IPS DF 4.7 (cell line): ENCODE measurements around the gene RAB5IF.
A peak's percentile ranks its signal among the peaks of the same experiment; 100 is the strongest.
"Not testable (repeated sequence)": the region's sequence is repeated elsewhere in the genome, so short reads cannot be mapped to it uniquely, and the experiment has no call there.

Experiments used
- DNase-seq: peaks from one replicate; pipeline ENCODE4 v3.0.0-alpha.2; 2013; ENCODE audit warnings: low spot score; ENCODE audit errors: extremely low read depth

RAB5IF gene, protein sequence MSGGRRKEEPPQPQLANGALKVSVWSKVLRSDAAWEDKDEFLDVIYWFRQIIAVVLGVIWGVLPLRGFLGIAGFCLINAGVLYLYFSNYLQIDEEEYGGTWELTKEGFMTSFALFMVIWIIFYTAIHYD

DNA sequence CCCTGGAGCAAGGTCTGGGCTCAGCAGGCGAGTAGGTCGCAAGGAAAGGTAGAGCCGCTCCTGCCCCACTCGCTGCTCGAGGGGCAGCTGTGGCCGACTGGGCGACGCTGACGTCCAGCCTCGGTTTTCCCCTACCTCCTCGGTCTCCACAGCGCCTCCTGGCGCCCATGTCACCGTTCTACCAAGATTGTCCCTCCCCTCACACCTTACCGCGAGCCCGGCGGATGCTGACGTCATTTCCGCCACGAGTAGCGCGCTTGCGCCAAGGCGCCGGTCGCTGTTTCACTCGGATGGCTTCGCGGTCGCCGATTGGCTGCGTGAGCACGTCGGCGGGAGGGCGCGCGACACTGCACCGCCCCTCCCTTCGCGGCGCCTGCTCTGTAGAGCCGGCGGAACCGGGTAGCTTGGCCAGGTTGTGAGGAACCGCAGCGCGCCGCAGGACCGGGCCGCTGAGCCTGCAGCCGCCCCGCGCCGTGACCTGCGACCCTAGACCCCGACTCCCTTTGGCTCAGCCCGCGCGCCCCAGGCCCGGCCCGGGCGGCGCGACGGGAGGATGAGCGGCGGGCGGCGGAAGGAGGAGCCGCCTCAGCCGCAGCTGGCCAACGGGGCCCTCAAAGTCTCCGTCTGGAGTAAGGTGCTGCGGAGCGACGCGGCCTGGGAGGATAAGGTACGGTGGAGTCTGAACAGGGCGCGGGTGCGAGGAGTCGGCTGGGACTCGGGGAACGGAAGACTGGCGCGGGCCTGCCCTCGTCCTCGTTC is at the start of gene RAB5IF:
TSS of gene RAB5IF (plus strand) at position 381 of the 759 bp plus-strand sequence. CDS start at position 554, 173 bp downstream.
- peak; percentile 94 for DNase-seq

DNA sequence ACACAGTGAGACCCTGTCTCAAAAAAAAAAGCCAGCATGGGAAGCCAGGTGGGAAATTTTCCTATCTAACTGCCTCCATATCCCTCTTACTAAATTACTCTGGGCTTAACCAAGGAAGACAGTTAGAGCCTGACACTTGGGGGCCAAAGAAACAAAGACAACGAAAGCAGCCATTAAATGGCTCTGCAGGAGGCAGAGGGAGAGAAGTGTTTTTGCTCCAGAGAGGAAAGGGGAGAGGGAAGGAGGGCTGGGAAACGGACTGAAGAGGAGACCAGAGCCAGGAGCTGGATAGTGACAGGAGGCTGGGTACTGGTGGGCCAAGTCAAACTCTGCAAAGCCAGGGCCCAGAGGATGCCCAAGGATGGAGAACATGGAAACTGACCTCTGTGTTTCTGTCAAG is 42.9 kb upstream of the RAB5IF start:
- DNase-seq = no peak

DNA sequence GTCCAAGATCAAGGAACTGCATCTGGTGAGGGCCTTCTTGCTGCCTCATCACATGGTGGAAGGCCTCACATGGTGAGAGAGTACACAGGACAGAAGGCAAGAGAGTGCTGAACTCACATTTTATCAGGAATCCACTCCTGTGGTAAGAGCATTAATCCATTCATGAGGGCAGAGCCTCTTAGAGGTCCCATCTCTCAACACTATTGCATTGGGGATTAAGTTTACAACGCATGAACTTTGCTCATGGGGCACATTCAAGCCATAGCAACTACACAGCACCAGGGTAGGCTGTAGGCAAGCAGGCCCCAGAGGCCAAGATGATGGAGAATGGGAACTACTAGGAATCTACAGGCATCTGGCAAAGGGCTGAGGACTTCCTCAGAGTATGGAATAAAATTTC is 42.2 kb upstream of the RAB5IF start:
- no peak for DNase-seq

- DNase-seq = not testable (repeated sequence)
Measured at GRCh38 chr20:36564078-36564725, 41.4 kb upstream of the RAB5IF start.

DNA sequence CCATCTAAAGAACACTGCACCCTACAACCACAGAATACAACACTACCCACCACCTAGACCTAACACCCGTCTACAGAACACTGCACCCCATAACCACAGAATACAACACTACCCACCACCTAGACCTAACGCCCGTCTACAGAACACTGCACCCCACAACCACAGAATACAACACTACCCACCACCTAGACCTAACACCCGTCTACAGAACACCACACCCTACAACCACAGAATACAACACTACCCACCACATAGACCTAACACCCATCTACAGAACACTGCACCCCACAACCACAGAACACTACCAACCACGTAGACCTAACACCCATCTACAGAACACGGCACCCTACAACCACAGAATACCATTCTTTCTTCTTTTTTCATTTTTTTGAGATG is 40.9 kb upstream of the RAB5IF start:
- DNase-seq = not testable (repeated sequence)

- no peak for DNase-seq
Measured at GRCh38 chr20:36565520-36565919, 40.1 kb upstream of the RAB5IF start.

GRCh38 chr20:36569847-36570429 is 35.6 kb upstream of the RAB5IF start:
- DNase-seq = no peak

DNA sequence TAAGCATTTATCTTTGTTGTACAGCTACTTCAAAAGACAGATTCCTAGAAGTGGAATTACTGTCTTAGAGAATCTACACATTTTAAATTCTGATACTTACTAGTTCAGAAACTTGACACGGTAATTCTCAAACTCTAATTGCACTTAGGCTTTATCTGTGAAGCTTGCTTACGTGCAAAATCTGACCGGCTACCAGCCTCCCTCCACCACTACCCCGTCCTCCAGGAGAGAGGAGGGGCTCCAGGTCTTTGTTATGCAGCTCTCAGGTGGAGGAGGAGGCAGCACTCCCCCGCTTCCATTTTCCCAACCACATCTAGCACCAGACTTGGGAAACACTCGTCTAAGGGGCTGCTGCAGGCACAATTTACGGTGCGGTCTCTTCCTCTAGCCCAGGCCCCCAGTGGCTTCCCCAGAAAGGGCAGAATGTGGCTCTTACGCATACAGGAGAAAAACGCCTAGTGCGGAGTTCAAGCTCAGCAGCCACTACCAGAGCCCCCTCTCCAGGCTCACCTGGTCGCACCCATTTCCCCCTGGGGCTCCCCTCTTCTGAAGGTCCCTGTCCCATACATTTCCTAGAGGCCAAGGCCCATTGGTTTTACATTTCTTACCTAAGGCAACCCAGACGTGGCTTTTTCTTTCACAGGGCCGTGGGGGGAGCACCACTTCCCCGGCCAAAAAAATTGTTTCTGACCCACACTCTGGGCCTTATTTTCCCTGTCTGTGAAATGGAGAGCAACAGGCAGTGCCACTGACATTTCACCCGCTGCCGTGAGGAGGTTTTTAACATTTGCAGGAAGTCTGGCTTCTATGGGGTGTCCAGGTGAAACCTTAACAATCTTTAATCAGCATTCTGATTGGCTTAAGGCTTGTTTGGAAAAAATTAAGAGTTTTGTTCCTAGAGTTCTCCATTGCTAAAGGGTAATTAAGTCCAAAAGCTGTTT is 33.7 kb upstream of the RAB5IF start:
- no peak for DNase-seq

GRCh38 chr20:36572701-36573102 is 32.9 kb upstream of the RAB5IF start:
- no peak for DNase-seq

- no peak for DNase-seq
Measured at GRCh38 chr20:36573103-36573797, 32.3 kb upstream of the RAB5IF start, which contains the start of gene TGIF2. Gene TGIF2 (plus strand): TSS chr20:36573597. CDS start chr20:36578775, 5,178 bp downstream.

DNA sequence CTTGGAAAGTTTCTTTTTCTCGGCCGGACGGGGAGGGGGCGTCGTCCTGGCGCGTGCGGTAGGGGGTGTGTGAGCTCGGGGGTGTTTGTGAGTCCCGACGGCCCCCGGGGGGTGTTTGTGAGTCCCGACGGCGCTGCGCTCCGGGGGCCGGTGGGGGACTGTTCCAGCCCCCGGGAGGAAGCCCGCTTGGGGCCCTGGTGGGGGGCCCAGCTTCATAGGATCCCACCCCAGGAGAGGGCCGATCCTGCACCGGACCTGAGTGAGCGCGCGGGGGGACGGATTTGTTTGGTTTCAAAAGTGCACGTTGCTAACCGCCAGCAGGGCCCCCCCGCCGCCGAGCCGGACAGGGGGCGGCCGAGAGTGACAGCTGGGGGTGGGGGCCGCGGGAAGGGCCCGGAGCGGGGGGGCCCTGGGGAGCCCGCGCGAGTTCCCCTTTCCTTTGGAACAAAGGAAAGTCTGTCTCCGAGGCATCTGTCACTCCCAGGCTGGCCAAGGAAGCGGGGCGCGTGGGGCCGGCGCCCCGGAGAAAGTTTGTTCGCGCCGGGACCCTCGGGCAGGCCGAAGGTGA is 31.7 kb upstream of the RAB5IF start:
- no peak for DNase-seq

- DNase-seq = no peak
Measured at GRCh38 chr20:36574366-36575135, 31.0 kb upstream of the RAB5IF start.

DNA sequence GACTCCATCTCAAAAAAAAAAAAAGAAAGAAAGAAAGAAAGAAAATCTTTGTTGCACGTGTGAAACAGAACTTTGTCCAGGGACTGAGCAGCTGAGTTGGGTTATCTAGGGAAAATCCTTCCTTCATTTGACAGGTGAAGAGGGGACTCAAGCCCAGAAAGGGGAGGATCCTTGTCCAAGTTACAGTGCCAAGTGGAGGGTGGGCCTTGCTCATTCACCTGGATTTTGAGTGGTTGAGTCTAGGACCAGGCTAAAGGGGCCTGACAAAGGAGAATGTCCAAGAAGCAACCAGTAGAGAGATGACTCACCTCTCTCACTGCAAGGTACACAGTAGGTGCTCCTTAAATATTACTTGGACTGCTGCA is 29.5 kb upstream of the RAB5IF start:
- no peak for DNase-seq

GRCh38 chr20:36578356-36579041 is 27.1 kb upstream of the RAB5IF start:
- DNase-seq = no peak

GRCh38 chr20:36579996-36580545 is 25.5 kb upstream of the RAB5IF start:
- no peak for DNase-seq

DNA sequence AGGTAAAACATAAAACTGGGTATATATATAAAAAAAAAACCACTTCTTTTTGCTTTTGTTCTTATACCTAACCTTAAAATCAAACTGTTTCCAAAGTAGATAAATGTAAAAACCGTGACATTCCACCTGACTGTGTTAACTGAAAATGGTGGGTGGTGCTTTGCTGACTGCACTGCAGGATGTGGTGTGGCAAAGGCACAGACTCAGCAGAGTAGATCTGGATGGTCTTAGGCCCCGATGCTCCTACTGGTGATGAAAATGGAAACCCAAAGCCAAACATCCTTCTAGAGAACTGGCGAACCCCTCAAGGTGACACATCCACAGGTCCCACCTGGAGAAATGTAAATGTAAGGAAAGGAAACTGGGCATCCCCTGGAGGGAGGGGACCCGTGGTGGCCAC is 23.3 kb upstream of the RAB5IF start:
- no peak for DNase-seq

DNA sequence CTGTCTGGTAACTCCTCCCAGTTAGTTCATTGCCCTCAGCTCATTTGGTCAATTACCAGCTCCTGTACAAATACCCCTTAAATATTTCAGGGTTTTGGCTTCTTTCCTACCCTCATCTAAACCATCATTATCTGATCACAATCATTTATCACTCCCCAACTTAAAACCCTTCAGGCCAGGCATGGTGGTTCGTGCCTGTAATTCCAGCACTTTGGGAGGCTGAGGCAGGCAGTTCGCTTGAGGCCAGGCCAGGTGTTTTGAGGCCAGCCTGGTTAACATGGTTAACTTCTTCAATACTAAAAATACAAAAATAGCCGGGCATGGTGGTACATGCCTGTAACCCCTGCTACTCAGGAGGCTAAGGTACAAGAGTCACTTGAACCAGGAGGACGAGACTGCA is 22.8 kb upstream of the RAB5IF start:
- no peak for DNase-seq

DNA sequence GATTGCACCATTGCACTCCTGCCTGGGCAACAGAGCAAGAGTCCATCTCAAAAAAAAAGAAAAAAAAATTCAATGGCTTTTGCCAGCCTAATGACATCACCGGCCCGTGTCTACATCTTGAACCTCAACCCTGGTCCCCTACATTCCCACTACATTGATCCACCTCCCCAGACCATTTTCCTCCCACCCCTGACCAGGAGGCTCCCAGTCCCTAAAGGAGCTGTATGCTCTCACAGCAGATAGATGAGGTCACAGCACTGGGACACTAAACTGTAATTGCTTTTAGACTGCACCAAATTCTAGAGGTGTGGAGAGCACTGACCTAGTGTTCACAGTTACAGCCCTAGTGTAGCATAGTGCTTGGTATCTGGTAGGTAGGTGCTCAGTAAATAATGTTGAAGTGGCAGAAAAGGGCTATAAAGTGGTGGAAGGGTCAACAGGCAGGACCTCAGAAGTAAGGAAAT is 21.5 kb upstream of the RAB5IF start:
- DNase-seq = no peak
